ENCODE measurements around the gene SERP2.

- TF ChIP-seq POLR2A (IDR thresholded peaks at IDR 0.05), result no peak
- no peak for TF ChIP-seq CTCF (IDR thresholded peaks at IDR 0.05)
Observed at GRCh38 chr13:44373601-44374347, at the start of gene SERP2.
